GM12875 (cell line): Measurements from ENCODE around the gene EEF1AKMT4.
A peak's percentile ranks its signal among the peaks of the same experiment; 100 is the strongest.
"Not testable (repeated sequence)": the region's sequence is repeated elsewhere in the genome, so short reads cannot be mapped to it uniquely, and the experiment has no call there.

Source experiments
- H3K4me3 ChIP-seq: one replicate; pipeline ENCODE4 v1.5.1; 2011; ENCODE audit warnings: low read depth, low read length, control low read depth
- CTCF ChIP-seq: IDR thresholded peaks from 2 replicates; pipeline ENCODE4 v1.5.1; 2011; ENCODE audit warnings: low read depth, mild to moderate bottlenecking, control low read depth, inconsistent platforms, low read length, moderate library complexity, borderline replicate concordance; ENCODE audit not compliant: insufficient read depth

Gene EEF1AKMT4

GRCh38 chr3:184260724-184261269 lies 11.3 kb downstream of the EEF1AKMT4 start:
- peak overlapping the region; percentile 52 for H3K4me3 ChIP-seq
- TF ChIP-seq CTCF, result no peak

- TF ChIP-seq CTCF, result no peak
- peak within 1 kb of the TSS; percentile 52 for H3K4me3 ChIP-seq
These were observed 11.9 kb downstream of the EEF1AKMT4 start, which contains the start of gene CAMK2N2 for GRCh38 chr3:184261270-184261853. TSS of gene CAMK2N2 (minus strand) at chr3:184261553. CDS start at chr3:184261285, 268 bp downstream.

DNA sequence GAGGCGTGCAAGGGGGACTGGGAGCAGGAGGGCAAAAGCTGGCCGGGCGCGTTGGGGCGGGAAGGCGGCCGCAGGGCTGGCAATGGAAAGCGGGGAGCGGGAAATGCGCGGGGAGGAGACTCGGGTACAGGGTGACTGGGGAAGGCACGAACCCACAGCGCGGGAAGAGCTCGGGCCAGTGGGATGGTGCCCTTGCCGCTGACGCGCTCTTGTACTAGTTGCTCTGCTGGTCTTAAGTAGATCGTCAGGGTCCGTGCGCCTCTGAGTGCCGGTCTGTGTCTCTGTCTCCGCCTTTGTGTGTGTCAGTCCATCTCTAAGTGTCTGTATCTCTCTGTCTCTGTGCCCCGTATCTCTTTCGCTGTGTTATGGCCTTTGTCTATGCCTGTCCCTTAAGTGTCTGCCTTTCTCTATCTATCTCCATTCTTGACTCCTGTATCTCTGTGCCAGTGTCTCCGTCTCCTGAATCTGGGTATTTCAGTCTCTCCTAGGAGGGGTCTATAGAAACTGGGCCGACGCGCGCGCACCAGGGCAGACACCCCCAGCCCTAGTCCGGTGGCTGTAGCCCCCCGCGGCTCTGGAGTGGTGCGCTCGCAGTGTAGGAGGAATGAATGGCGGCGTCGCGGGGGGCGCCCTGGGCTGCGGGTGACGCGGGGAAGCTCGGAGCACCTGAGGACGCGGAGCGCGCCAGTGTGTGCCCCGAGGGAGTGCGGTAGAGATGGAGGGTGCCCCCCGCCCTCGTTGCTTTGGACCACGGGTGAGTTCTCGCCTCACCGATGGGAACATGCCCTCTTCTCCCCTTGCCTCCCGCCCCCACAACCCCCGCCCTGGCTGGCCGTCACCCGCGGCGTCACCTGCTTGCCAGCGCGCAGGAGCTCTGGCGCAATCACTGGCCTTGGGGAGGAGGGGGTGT lies 12.6 kb downstream of the EEF1AKMT4 start:
- no peak for TF ChIP-seq CTCF
- H3K4me3 ChIP-seq, result peak overlapping the region; percentile 52

GRCh38 chr3:184262764-184263179 lies 13.3 kb downstream of the EEF1AKMT4 start:
- H3K4me3 ChIP-seq, result no peak overlapping the region
- no peak for TF ChIP-seq CTCF

- not testable (repeated sequence) for H3K4me3 ChIP-seq
These were observed 17.8 kb downstream of the EEF1AKMT4 start for GRCh38 chr3:184267249-184267648.

GRCh38 chr3:184272269-184272668 lies 22.8 kb downstream of the EEF1AKMT4 start:
- no peak overlapping the region for H3K4me3 ChIP-seq
- no peak for TF ChIP-seq CTCF

- H3K4me3 ChIP-seq, result no peak overlapping the region
- TF ChIP-seq CTCF, result no peak
These were observed 25.9 kb downstream of the EEF1AKMT4 start for GRCh38 chr3:184275381-184275701.
